H1 (cell line): ENCODE measurements around the gene LGR4. TPM values are rescaled to one million over a fixed set of nuclear protein-coding genes. Genes with fewer than 3 reads are reported as not detected.

Experiments used
- CTCF ChIA-PET: fragments of 300-600 bp; sonication (Branson Sonifier 250); formaldehyde crosslinking; loops from one replicate; lab custom pipeline; 2021; ENCODE audit not compliant: partially characterized antibody; lab: Charles Lee
- POLR2A ChIA-PET: fragments of 300-600 bp; sonication (Branson Sonifier 250); formaldehyde crosslinking; loops from one replicate; lab custom pipeline; 2021; ENCODE audit warnings: inconsistent platforms; ENCODE audit not compliant: partially characterized antibody; lab: Charles Lee
- DNase-seq, 2 experiments: peaks; one replicate each; pipeline versions ENCODE4 v3.0.0 to v3.0.0-alpha.2; 2010 to 2022; ENCODE audit warnings: low spot score in 2 of 2, low read depth in 1 of 2, mixed read lengths in 1 of 2
- FAIRE-seq: peaks from 2 replicates; lab custom pipeline; 2011; peaks lifted over from hg19 to GRCh38; lab: Jason Lieb, UNC
- H2AFZ ChIP-seq: 2 replicates; pipeline ENCODE4 v1.8.1; 2012; ENCODE audit warnings: low read length, inconsistent platforms
- H2AK5ac ChIP-seq: 2 replicates; pipeline ENCODE4 v1.6.1; 2013; ENCODE audit warnings: low read depth, low read length
- H2BK120ac ChIP-seq: replicated peaks from 2 replicates; pipeline ENCODE3; 2013; ENCODE audit warnings: low read depth, low read length, inconsistent platforms
- H2BK12ac ChIP-seq: 2 replicates; pipeline ENCODE4 v1.6.1; 2013; ENCODE audit warnings: low read depth, low read length
- H2BK15ac ChIP-seq: 2 replicates; pipeline ENCODE4 v1.6.1; 2013; ENCODE audit warnings: low read length
- H2BK20ac ChIP-seq: 2 replicates; pipeline ENCODE4 v1.6.1; 2013; ENCODE audit warnings: low read length
- H2BK5ac ChIP-seq: 2 replicates; pipeline ENCODE4 v1.6.1; 2013; ENCODE audit warnings: low read depth, low read length
- H3K14ac ChIP-seq: 2 replicates; pipeline ENCODE4 v1.6.1; 2013; ENCODE audit warnings: inconsistent platforms; ENCODE audit not compliant: insufficient read length
- H3K18ac ChIP-seq: 2 replicates; pipeline ENCODE4 v1.6.1; 2013; ENCODE audit warnings: low read length; ENCODE audit errors: extremely low read depth
- H3K23ac ChIP-seq: 2 replicates; pipeline ENCODE4 v1.6.1; 2013; ENCODE audit warnings: inconsistent platforms; ENCODE audit not compliant: insufficient read length
- H3K23me2 ChIP-seq: 2 replicates; pipeline ENCODE4 v1.6.1; 2013; ENCODE audit warnings: low read depth, low read length
- H3K27ac ChIP-seq: 2 replicates; pipeline ENCODE4 v1.6.1; 2011; ENCODE audit warnings: low read depth, low read length, inconsistent platforms
- H3K27me3 ChIP-seq, 4 experiments: replicated peaks in 1 of 4; 1 replicate in 1 of 4; 2 replicates in 3 of 4; pipeline versions ENCODE4 v1.6.1 to v1.8.1; 2011 to 2013; ENCODE audit warnings: low read length in 3 of 4, mild to moderate bottlenecking in 3 of 4, inconsistent platforms in 2 of 4, mixed read lengths in 2 of 4, moderate library complexity in 1 of 4; ENCODE audit not compliant: control insufficient read depth in 3 of 4, insufficient read depth in 3 of 4; ENCODE audit errors: extremely low read depth in 1 of 4
- H3K36me3 ChIP-seq, 4 experiments: 2 replicates each; pipeline versions ENCODE4 v1.6.1 to v1.8.1; 2011 to 2013; ENCODE audit warnings: mild to moderate bottlenecking in 4 of 4, low read length in 3 of 4, moderate library complexity in 2 of 4, control low read depth in 1 of 4, inconsistent platforms in 1 of 4; ENCODE audit not compliant: insufficient read depth in 4 of 4, control insufficient read depth in 2 of 4
- H3K4ac ChIP-seq: replicated peaks from 2 replicates; pipeline ENCODE3; 2013; ENCODE audit warnings: low read length, low read depth, mixed read lengths, inconsistent platforms; ENCODE audit not compliant: insufficient read length
- H3K4me1 ChIP-seq, 4 experiments: replicated peaks in 1 of 4; 1 replicate in 1 of 4; 2 replicates in 3 of 4; pipeline versions ENCODE4 v1.6.1 to v1.8.1; 2011 to 2013; ENCODE audit warnings: low read length in 3 of 4, inconsistent platforms in 2 of 4, mixed read lengths in 1 of 4; ENCODE audit not compliant: insufficient read depth in 4 of 4, control insufficient read depth in 3 of 4
- H3K4me2 ChIP-seq, 2 experiments: 2 replicates each; pipeline versions ENCODE4 v1.6.1 to v1.8.1; 2011 to 2013; ENCODE audit warnings: low read depth in 2 of 2, low read length in 2 of 2, control low read depth in 1 of 2, inconsistent platforms in 1 of 2, mild to moderate bottlenecking in 1 of 2; ENCODE audit not compliant: insufficient read depth in 1 of 2
- H3K4me3 ChIP-seq, 4 experiments: fragments of 200-600, 300-600 bp in 1 of 4; sonication (generic), shearing (Covaris generic), sonication (Bioruptor Twin) in 1 of 4; 2 replicates each; pipeline versions ENCODE4 v1.5.1 to v1.8.1; 2011 to 2016; ENCODE audit warnings: low read length in 4 of 4, low read depth in 3 of 4, control low read depth in 2 of 4, inconsistent platforms in 2 of 4, mild to moderate bottlenecking in 2 of 4, mixed read lengths in 1 of 4, moderate library complexity in 1 of 4; ENCODE audit not compliant: insufficient read depth in 2 of 4; ENCODE audit errors: extremely low read depth in 1 of 4
- H3K56ac ChIP-seq: replicated peaks from 2 replicates; pipeline ENCODE3; 2013; ENCODE audit warnings: low read depth, mild to moderate bottlenecking, mixed read lengths, low read length, inconsistent platforms; ENCODE audit not compliant: insufficient read length
- H3K79me1 ChIP-seq: 2 replicates; pipeline ENCODE4 v1.6.1; 2013; ENCODE audit warnings: low read depth, low read length, control low read depth
- H3K79me2 ChIP-seq, 2 experiments: 2 replicates each; pipeline versions ENCODE4 v1.6.1 to v1.8.1; 2012 to 2013; ENCODE audit warnings: low read length in 2 of 2, mild to moderate bottlenecking in 2 of 2, inconsistent platforms in 1 of 2; ENCODE audit not compliant: insufficient read depth in 2 of 2, control insufficient read depth in 1 of 2
- H3K9ac ChIP-seq, 4 experiments: replicated peaks in 1 of 4; 1 replicate in 1 of 4; 2 replicates in 3 of 4; pipeline versions ENCODE4 v1.6.1 to v1.8.1; 2011 to 2013; ENCODE audit warnings: low read depth in 3 of 4, low read length in 3 of 4, control low read depth in 2 of 4, mild to moderate bottlenecking in 2 of 4, moderate library complexity in 2 of 4, inconsistent platforms in 1 of 4; ENCODE audit errors: extremely low read depth in 1 of 4
- H3K9me3 ChIP-seq, 2 experiments: 2 replicates each; pipeline versions ENCODE4 v1.6.1 to v1.8.1; 2012 to 2013; ENCODE audit warnings: mild to moderate bottlenecking in 2 of 2, moderate library complexity in 2 of 2, control low read depth in 1 of 2, inconsistent platforms in 1 of 2, low read depth in 1 of 2, low read length in 1 of 2, mixed read lengths in 1 of 2; ENCODE audit not compliant: insufficient read depth in 2 of 2
- H4K20me1 ChIP-seq, 2 experiments: replicated peaks in 1 of 2; 2 replicates each; pipeline versions ENCODE3 to v1.8.1; 2011 to 2013; ENCODE audit warnings: inconsistent platforms in 2 of 2, low read length in 2 of 2, mild to moderate bottlenecking in 1 of 2; ENCODE audit not compliant: insufficient read depth in 2 of 2, control insufficient read depth in 1 of 2
- H4K5ac ChIP-seq: 2 replicates; pipeline ENCODE4 v1.6.1; 2013; ENCODE audit warnings: low read length, low read depth, mixed read lengths, inconsistent platforms; ENCODE audit not compliant: insufficient read length
- H4K8ac ChIP-seq: 2 replicates; pipeline ENCODE4 v1.8.0; 2013; ENCODE audit warnings: mild to moderate bottlenecking, moderate library complexity, low read length, inconsistent platforms; ENCODE audit not compliant: insufficient read depth; ENCODE audit errors: extremely low read depth
- H4K91ac ChIP-seq: replicated peaks from 2 replicates; pipeline ENCODE3; 2013; ENCODE audit warnings: low read length, mixed read lengths, inconsistent platforms; ENCODE audit not compliant: insufficient read length
- BCL11A ChIP-seq, 2 experiments: IDR thresholded peaks; one replicate each; pipeline ENCODE4 v1.6.1; 2011; ENCODE audit warnings: low read depth in 2 of 2, low read length in 2 of 2, mild to moderate bottlenecking in 2 of 2
- CBX8 ChIP-seq: fragments of 300-800, 300-1000 bp; sonication (generic); IDR thresholded peaks from 2 replicates; pipeline ENCODE4 v1.7.1; 2016; ENCODE audit warnings: low read depth, low read length, borderline replicate concordance
- CHD1 ChIP-seq: IDR thresholded peaks from 2 replicates; pipeline ENCODE4 v1.6.1; 2012; ENCODE audit warnings: low read depth, low read length, improper control_type of control experiment
- EGR1 ChIP-seq: IDR thresholded peaks from 2 replicates; pipeline ENCODE4 v1.6.1; 2011; ENCODE audit warnings: low read depth, low read length, borderline replicate concordance
- EP300 ChIP-seq, 2 experiments: IDR thresholded peaks; 1 replicate in 1 of 2; 2 replicates in 1 of 2; pipeline ENCODE4 v1.6.1; 2011 to 2012; ENCODE audit warnings: low read depth in 2 of 2, low read length in 2 of 2, mild to moderate bottlenecking in 2 of 2, borderline replicate concordance in 1 of 2, inconsistent platforms in 1 of 2, moderate library complexity in 1 of 2
- RBBP5 ChIP-seq: IDR thresholded peaks from 2 replicates; pipeline ENCODE4 v1.7.1; 2012; ENCODE audit warnings: low read depth, mild to moderate bottlenecking, inconsistent platforms, low read length, moderate library complexity, borderline replicate concordance
- SIX5 ChIP-seq: IDR thresholded peaks from 2 replicates; pipeline ENCODE4 v1.6.1; 2011; ENCODE audit warnings: mild to moderate bottlenecking, low read depth, low read length
- TBP ChIP-seq: IDR thresholded peaks from 2 replicates; pipeline ENCODE4 v1.6.1; 2011; ENCODE audit warnings: low read depth, low read length, improper control_type of control experiment
- TCF12 ChIP-seq: IDR thresholded peaks from 2 replicates; pipeline ENCODE4 v1.6.1; 2011; ENCODE audit warnings: low read depth, mild to moderate bottlenecking, low read length
- ZNF274 ChIP-seq: IDR thresholded peaks from 2 replicates; pipeline ENCODE4 v1.7.0; 2012; ENCODE audit warnings: low read length, borderline replicate concordance; ENCODE audit errors: extremely low read depth
- WGBS, 2 experiments: shearing (Covaris generic) in 1 of 2; methylation state at CpG; one replicate each; pipeline versions ENCODE4 v1.1.6 to v1.1.7; 2013 to 2015; ENCODE audit warnings: low lambda C conversion rate in 2 of 2, mixed read lengths in 2 of 2, inconsistent platforms in 1 of 2, low coverage in 1 of 2, missing lambda C conversion rate in 1 of 2; ENCODE audit not compliant: insufficient replicate concordance in 2 of 2, insufficient coverage in 1 of 2, insufficient read length in 1 of 2; ENCODE audit errors: extremely low coverage in 1 of 2, missing lambda C conversion rate in 1 of 2; 5-methylcytosine and 5-hydroxymethylcytosine counted together
- polyA plus RNA-seq, 7 experiments: library from polyadenylated mRNA; depleted of rRNA in 3 of 7; stranded (reverse) in 5 of 7; unstranded in 2 of 7; fragments of >200 nt in 5 of 7; fragments of 200-250 nt in 2 of 7; gene quantifications; 1 replicate in 5 of 7; 2 replicates in 1 of 7; 4 replicates in 1 of 7; pipeline versions ENCODE4 v1.2.1 to v1.2.3, GENCODE V29; 2011 to 2013; ENCODE audit warnings: missing spikeins in 2 of 7, mixed read lengths in 2 of 7
- total RNA-seq: library from RNA; stranded (reverse); fragmentation: NEBNext Ultra II Directional; extraction: Animal tissue kit (Norgen Biotek cat#: 25700); gene quantifications from 2 replicates; pipeline ENCODE4 v1.2.1, GENCODE V29; 2021
- TF ChIP-seq, protein P1 (sequence below), 3 experiments: IDR thresholded peaks; 1 replicate in 2 of 3; 2 replicates in 1 of 3; pipeline versions ENCODE4 v1.5.1 to v1.6.1; 2011; ENCODE audit warnings: low read length in 3 of 3, mild to moderate bottlenecking in 3 of 3, inconsistent platforms in 2 of 3, low read depth in 1 of 3, moderate library complexity in 1 of 3; ENCODE audit not compliant: insufficient read depth in 1 of 3; ENCODE audit errors: control extremely low read depth in 1 of 3

LGR4 gene
- total and polyA plus RNA-seq, 2 of the 8 experiments (the other 6 are each of a cell fraction or from before 2014, with no cell fraction given): 26.6 to 61.7 TPM

DNA sequence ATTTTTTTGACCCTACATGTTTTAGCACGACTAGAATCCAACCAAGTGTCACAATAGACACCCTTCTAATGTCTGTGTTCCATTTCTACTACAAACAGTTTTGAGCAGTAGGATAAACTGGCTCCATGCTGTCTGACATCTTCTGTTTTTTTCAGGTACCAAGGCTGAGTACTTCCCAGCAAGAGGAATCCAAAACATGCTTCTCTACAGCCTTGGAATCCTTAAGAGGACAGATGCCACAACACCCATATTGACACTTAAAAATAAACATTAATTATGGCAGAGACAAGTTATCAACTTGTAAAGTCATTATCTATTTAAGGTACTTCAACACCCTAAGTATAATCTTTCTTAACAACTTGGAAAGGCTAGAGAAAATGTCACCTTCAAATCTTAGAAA lies 54.2 kb downstream of the LGR4 start:
- H3K36me3 ChIP-seq: no peaks in the 10 kb centered on the region
- no peak overlapping the region for H2BK5ac ChIP-seq
- no peak overlapping the region for H3K9ac ChIP-seq
- H3K56ac ChIP-seq: no peak overlapping the region
- no peak overlapping the region for H3K4me3 ChIP-seq
- no peak overlapping the region for H3K23ac ChIP-seq
- no peaks in the 10 kb centered on the region for H3K9me3 ChIP-seq
- no peak overlapping the region for H2AK5ac ChIP-seq
- no peak overlapping the region for H3K27ac ChIP-seq
- H3K79me2 ChIP-seq: peaks cover 5 to 99% of the 10 kb centered on the region in 2 experiments; a peak in 3 of 4 replicates
- H2AFZ ChIP-seq: no peak overlapping the region
- H4K91ac ChIP-seq: no peak overlapping the region
- no peaks in the 10 kb centered on the region for H3K27me3 ChIP-seq
- no peak for TF ChIP-seq BCL11A (IDR thresholded peaks at IDR 0.05; ENCODE audit: low read depth in 2 of 2, low read length in 2 of 2)
- TF ChIP-seq, protein P1, sequence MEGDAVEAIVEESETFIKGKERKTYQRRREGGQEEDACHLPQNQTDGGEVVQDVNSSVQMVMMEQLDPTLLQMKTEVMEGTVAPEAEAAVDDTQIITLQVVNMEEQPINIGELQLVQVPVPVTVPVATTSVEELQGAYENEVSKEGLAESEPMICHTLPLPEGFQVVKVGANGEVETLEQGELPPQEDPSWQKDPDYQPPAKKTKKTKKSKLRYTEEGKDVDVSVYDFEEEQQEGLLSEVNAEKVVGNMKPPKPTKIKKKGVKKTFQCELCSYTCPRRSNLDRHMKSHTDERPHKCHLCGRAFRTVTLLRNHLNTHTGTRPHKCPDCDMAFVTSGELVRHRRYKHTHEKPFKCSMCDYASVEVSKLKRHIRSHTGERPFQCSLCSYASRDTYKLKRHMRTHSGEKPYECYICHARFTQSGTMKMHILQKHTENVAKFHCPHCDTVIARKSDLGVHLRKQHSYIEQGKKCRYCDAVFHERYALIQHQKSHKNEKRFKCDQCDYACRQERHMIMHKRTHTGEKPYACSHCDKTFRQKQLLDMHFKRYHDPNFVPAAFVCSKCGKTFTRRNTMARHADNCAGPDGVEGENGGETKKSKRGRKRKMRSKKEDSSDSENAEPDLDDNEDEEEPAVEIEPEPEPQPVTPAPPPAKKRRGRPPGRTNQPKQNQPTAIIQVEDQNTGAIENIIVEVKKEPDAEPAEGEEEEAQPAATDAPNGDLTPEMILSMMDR (IDR thresholded peaks at IDR 0.05; ENCODE audit: control extremely low read depth in 1 of 3, insufficient read depth in 1 of 3, low read depth in 1 of 3, low read length in 3 of 3): no peak
- no peak for TF ChIP-seq ZNF274
- no peak for TF ChIP-seq SIX5
- no peak for TF ChIP-seq EP300 (IDR thresholded peaks at IDR 0.05; ENCODE audit: borderline replicate concordance in 1 of 2, low read depth in 2 of 2, low read length in 2 of 2)
- TF ChIP-seq EGR1: no peak
- no peak for TF ChIP-seq TBP
- TF ChIP-seq RBBP5: no peak
- TF ChIP-seq CHD1: no peak
- TF ChIP-seq TCF12: no peak
- no peak for TF ChIP-seq CBX8
- H2BK12ac ChIP-seq: no peak overlapping the region
- POLR2A ChIA-PET: no interaction called here
- no peak overlapping the region for H4K5ac ChIP-seq
- H2BK20ac ChIP-seq: no peak overlapping the region
- no peak overlapping the region for H3K14ac ChIP-seq
- H4K8ac ChIP-seq: no peak overlapping the region
- peaks cover 6% of the 10 kb centered on the region; the same call in 1 of the 2 replicates for H3K79me1 ChIP-seq
- no peak overlapping the region for H2BK15ac ChIP-seq
- FAIRE-seq (no peak), DNase-seq (no peak)
- H3K4ac ChIP-seq: no peak overlapping the region
- peaks cover 3 to 11% of the 10 kb centered on the region in 2 experiments for H4K20me1 ChIP-seq
- CTCF ChIA-PET: no interaction called here
- H3K18ac ChIP-seq: no peak overlapping the region
- no peak overlapping the region for H3K4me2 ChIP-seq
- WGBS, 2 experiments: 95% methylated on average over 1 of the region's 1 CpG; no CpG with 5 or more reads in 1 of the 2 experiments
- peaks cover 0 to 22% (median 5%) of the 10 kb centered on the region in 4 experiments; a peak in 4 of 7 replicates for H3K4me1 ChIP-seq
- no peaks in the 10 kb centered on the region for H3K23me2 ChIP-seq
- H2BK120ac ChIP-seq: no peak overlapping the region
